Stimulated activated CD8-positive, alpha-beta memory T cell treated with anti-CD3 and anti-CD28 coated beads, Interleukin-4, amount 100 ng/mL, for 4 hours (primary cell): Measurements from ENCODE around the gene SELENOO.

Experiments
- DNase-seq, 2 donors: peaks; one replicate each; pipeline ENCODE4 v3.0.0-alpha.2; 2020; ENCODE audit warnings: low read depth in 2 of 2, low spot score in 1 of 2

Gene SELENOO

DNA sequence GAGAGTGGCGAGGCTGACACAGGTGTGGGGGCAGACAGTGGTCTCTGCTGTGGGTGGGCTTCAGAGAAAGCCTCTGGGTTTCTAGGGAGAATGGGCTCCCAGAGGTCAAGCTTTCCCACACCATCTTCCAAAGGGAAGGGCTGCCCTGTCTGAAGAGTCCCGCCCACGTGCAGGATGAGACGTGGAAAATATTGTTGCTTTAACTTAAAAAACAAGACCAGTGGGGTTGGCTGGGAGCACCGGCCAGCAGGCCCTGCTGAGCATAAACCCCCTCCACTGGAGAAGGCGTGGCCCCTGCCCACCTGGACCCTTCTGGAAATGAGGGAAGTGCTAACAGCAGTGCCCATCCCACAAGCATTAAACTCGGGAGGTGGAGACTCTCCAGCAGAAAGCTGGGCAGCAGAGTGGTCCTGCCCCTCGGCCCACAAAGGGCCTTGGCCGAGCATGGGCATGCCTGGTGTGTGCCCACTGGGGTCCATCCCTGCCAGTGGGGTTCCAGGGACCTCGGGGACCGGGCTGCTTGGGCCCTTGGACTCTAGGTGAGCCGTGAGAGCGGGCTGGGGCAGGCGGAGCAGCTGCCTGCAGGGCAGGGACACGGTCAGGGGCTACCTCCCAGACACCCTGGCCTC, 15.4 kb downstream of the SELENOO start:
- DNase-seq = no peak

DNA sequence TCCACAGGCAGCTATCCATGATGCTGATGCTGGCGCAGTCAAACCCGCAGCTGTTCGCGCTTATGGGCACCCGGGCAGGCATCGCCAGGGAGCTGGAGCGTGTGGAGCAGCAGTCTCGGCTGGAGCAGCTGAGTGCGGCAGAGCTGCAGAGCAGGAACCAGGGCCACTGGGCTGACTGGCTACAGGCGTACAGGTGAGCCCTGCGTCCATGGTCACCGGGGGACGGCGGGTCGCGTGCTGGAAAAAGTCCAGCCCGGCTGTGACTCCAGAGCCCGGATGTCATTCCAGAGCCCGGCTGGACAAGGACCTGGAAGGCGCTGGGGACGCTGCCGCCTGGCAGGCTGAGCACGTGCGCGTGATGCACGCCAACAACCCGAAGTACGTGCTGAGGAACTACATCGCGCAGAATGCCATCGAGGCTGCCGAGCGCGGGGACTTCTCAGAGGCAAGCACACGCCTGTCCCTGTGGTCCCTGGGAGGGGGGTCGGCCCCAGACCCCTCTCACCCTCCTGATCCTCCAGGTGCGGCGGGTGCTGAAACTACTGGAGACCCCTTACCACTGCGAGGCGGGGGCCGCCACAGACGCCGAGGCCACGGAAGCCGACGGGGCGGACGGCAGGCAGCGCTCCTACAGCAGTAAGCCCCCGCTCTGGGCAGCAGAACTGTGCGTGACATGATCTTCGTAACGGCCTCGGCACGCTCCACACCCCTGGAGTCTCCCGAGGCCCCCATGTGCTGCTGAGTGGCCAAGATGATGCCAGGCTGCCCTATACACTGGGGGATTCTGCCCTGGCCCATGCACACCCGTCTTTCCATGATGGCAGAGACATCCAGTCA, 16.1 kb downstream of the SELENOO start:
- no peak for DNase-seq

DNA sequence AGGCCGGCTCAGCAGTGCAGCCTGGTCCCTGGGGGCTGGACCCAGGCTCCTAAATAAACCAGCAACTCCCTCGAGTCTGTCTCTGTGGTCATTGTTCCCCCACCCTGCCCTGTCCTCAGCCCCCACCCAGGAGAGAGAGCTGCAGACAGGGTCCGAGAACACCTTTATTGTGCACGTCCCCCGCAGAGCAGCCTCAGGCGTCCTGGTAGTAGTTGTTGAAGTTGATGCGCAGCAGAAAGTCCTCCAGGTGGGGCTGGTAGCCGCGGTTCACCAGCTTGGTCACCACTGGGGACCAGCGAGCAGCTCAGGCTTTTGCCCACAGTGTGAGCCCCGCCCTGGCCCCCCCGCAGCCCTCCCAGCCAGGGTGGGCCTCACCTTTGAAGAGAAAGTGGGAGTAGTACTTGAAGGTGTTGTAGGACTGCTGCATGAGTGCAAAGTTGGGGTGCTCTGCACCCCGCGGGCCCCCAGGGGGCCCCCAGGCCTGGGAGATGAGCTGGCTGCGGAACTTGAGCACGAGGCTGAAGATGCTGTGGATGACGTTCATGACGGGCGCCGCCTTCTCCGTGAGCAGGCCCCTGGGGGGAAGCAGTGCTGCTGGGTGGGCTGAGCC, 16.8 kb downstream of the SELENOO start:
- no peak for DNase-seq

DNA sequence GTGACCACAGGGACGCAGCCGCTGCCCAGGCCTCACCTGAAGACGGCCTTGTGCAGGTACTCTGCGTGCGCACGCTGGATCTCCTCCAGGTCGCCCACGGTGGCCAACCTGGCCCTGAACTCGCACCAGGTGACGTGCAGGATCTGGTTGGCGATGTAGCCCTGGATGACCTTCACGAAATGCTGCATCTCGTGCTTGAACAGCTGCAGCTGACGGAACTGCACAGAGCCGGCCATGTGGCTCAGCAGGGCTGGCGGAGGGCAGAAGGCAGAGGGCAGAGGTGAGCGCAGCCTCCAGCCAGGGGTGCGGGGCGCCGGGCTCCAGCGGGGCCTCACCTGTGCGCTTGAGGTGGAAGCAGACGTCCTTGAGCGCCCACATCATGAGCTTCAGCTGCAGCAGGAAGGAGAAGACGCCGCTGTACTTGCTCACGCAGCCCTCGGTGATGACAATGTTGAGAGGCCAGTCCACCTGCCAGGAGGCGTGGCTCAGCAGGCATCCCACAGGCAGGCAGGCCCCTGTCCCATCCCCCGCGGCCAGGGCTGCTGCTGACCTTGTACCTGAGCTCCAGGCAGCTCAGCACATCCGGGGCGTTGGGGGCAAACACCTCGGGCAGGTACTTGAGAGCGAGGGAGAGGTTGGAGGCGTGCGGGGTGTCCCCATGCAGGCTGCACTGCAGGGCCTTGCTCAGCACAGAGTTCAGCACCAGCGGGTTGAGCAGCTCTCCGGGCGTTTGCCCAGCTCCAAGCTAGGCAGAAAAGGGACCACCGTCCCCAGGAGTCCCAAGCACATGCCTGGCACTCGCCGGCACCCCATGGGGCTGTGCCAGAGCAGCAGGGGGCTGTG, 17.6 kb downstream of the SELENOO start:
- no peak for DNase-seq

DNA sequence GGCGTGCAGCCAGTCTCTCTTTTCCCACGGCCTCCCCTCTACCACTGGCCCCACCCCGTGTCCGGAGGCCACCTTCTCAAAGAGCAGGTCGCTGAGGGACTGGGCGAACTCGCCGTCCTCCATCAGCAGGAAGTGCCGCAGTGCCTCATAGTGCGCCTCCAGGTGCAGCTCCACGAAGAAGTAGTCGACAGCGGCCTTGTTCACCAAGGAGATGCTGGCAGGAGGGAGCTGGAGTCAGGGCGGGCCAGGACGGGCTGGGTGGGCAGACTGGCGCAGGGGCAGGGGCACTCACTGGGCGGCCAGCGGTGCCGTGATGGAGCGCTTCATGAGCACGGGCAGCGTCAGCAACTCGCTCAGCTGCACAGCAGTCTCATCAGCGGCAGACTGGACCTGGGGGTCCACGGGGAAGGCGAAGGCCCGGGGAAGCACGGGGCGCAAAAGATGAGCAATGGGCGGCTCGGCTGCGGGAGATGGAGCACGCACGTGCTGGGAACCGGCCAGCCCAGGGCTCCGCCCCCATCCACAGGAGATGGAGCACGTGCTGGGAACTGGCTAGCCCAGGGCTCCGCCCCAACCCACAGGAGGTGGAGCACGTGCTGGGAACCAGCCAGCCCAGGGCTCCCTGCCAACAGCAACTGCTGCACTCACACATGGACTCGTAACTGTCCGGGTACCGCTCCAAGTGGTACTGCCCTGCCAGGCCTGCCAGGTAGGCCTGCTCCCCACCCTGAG, 18.4 kb downstream of the SELENOO start:
- no peak for DNase-seq

DNA sequence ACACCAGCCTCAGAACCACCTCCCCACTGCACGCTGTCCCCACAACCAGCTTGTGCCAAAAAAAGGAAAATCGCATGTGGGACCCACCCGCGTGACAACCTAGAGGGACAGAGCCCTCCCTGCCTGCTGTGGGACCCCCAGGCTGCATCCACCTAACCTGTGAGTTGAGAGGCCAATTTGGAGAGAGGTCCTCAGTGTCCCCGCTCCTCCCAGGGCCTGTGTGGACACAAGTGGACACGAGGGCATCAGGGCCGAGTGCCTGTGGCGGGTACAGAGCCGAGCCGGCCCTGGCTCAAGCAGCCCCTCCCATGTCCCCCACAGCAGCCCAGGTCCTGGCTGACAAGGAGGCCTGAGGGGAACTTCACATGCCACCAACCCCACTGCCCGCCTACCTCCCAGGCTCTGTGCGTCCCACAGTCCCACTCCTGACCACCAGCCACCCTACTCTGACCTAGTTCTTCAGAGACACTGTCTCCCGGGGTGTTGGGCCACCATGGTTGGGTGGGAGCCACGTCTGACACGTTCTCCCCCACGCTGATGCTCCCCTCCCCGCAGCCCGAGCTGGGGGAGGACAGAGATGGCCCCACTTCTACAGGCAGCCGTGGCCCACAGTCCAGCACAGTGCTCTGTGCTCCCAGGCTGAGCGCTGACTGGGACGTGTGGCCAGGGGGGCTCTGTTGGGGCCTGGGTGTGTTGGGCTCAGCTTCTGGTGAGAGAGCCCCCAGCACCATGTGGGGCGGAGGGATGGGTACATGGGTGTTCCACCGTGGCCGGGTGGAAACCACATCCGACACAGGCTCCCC, 19.2 kb downstream of the SELENOO start:
- DNase-seq = no peak

DNA sequence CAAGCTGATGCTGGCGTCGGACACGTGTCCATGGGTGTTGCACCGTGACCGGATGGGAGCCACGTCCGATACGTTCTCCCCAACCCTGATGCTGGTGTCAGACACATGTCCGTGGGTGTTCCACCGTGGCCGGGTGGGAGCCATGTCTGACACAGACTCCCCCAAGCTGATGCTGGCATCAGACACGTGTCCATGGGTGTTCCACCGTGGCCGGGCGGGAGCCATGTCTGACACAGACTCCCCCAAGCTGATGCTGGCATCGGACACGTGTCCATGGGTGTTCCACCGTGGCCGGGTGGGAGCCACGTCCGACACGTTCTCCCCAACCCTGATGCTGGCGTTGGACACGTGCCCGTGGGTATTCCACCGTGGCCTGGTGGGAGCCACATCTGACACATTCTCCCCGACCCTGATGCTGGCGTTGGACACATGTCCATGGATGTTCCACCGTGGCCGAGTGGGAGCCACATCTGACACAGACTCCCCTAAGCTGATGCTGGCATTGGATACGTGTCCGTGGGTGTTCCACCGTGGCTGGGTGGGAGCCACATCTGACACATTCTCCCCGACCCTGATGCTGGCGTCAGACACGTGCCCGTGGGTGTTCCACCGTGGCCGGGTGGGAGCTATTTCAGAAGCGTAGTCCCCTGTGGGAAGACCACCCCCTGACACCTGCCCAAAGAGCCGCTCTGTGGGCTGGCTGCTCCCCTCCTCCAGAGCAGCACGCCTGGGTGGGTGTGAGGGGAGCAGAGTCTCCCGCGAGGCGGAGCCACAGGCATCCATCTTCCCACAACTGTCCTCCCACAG, 20.0 kb downstream of the SELENOO start:
- no peak for DNase-seq

DNA sequence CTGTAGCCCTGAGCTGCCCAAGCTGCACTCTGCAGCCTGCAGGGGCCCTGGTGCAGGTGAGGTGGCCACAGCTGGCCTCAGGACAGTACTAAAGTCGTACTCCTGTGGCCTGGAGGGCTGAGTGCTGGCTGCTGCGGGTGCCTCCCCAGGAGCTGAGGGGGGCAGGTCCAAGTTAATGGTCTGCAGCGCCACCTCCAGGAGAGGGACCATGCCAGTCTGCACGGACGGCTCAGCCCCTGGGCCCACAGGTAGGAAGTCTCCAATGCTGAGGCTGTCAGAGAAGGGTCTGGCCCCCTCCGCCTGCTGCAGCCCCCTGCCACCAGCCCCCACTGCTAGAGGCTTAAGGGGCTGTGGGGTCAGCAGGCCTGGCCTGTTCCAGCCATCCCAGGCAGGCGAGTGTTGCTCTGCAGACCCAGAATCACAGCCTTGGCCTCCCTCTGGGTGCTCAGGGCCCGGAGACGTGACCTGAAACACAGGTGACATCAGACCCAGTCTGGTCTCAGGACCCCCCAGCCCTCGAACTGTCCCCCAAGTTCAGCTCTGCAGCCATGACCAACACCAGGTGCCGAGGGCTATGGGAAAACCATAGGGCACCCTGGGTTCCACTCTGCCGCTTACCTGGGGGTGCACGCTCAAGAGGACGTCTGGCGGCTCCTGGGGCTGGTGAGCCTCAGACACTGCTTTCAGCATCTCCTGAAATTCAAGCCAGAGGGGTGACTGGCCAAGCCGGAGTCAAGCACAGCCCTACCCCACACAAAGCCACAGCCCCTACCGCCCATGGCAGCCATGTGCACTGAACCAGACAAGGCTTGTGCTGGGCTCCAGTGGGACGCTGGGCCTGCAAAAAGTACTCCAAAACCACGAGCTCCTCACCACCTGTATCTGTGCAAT, 20.8 kb downstream of the SELENOO start:
- no peak for DNase-seq

DNA sequence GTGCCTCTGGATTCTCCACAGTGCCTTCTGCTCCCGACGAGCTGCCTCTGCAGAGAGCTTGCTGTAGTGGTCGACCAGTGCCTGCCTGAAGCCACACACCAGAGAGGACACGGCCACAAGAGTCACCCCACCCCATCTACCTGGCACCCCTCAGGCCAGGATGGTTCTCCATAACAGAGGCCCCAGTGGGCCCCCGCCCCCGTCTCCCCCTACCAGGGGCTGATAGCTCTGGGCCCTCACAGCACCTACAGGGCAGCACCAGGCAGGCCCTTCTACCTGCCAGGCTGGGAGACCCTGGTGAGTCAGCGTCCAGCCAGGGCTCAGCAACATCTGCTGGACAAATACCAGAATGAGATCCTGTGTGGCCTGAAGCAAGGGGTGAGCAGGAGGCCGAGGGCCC, 21.7 kb downstream of the SELENOO start:
- DNase-seq = no peak

DNA sequence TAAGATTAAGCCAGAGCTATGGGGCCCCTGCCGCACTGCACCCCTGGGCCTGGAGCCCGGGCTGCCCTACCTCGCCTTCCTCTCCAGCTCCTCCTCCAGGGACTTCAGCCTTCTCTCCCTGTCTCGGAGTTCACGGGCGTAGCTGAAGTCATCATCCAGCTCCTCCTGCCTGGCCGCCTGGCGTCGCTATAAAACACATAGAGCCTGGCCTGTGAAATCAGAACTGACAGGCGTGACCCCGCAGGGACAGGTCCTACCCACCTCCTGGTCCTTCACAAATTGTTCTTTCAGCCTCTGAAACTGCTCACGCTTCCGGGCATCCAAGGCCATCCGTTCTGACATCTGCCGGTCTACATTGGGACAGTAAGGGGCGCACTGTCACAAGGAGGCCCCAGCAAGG, 23.3 kb downstream of the SELENOO start:
- no peak for DNase-seq

DNA sequence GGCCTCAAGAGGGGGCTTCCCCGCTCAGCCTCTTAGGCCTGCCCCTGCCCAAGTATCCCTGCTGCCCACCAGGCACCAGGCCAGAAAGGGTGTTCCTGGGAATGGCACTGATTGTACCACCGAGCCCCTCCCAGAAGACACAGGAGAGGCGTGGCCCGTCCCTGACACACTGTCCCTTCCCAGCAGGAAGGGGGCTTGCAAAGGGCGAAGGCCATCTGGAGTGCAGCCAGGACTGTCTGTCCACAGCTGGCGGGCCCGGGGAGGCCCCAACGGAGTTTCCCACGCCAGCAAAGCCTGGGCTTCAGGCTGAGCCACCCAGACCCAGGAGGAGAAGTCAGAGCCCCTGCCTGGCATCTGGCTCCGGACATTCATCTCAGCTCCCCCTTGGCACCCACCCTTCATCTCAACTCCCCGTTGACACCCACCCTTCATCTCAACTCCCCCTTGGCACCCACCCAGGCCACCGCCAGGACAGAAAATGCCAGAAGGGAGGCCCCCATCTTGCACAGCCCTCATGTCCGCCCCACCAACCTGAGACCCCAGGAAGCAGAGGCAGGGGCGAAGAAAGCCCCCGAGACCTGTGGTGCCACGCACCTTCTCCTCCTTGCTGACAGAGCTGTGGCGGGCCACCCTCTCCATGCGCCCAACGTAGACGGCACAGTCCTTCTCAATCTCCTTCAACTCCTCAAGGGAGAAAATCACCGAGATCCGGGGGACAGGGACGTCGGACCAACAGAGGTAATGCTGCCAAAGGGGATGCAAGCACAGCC, 24.6 kb downstream of the SELENOO start:
- no peak for DNase-seq

DNA sequence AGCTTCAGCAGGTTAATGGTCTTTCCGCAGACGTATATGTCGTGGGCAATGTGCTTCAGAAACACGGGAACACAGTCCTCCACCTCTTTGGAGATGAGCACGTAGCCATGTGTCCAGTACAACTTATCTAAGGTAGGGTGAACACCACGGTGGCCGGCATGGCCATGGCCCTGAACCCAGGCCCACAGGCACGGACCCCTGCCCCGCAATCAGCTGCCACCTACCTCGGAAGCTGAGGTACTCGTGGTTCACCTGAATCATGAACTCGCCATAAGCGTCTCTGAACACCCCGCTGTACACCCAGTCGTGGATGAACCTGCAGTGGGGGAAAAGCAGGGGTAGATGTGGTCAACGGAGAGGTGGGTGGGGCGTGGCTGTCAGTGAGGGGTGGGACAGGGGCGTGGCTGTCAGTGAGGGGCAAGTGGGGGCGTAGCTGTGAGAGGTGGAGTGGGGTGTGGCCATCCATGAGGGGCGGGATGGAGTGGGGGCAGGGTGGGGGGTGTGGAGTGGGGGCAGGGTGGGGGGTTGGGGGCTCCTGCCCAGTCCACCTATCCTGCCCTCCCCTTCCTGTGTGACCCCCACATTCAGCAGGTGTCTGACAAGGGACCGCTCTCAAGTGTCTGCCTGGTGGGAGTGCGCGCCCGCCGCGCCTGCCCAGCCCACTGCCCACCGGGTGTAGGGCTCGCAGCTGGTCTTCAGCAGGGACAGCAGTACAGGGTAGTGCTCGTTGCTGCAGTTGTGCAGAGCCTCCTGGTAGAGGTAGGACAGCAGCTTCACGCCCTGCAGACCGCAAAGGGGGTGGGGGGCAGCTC, 25.5 kb downstream of the SELENOO start:
- DNase-seq = no peak

DNA sequence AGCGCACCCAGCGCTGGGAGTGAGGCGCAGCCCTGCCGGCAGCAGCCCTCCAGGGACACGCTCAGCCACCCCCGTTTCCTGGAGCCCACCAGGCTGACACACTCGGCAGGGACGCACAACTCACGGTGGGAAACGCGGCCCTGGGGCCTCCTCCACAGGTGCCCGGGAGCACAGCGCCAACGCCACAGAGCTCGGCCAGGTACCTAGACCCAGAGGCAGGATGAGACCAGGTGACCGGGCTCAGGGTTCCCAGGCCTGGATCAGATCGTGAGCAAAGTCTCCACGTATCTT, 26.0 kb downstream of the SELENOO start:
- DNase-seq = no peak

DNA sequence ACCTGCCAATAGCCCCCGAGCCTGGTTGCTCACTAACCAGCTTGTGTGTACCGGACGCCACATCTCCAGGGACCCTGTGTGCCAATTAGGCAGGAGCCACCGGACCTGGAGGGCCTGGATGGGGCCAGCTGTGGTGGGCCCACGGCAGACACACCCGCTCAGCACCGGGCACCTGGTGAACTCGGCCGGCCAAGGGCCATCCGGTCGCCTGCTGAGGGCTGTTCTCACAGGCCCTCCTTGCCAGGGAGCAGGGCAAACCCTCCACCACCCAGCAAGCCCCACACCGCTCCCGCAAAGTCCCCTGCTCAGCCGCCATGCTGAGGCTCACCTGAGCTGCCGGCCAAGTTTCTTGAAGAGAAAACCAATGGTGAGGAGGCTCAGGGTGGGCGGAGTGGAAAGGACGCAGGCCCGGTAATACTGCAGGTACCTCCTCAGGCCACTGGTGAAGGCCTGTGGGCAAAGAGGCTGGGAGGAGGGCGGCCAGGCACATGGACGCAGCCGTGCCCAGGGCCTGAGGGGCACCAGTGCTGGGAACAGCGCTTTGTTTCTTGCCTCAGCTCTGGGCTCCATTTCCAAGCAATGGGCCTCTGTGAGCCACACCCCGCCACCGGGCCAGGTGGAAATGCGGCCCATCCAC, 26.9 kb downstream of the SELENOO start:
- DNase-seq = no peak

DNA sequence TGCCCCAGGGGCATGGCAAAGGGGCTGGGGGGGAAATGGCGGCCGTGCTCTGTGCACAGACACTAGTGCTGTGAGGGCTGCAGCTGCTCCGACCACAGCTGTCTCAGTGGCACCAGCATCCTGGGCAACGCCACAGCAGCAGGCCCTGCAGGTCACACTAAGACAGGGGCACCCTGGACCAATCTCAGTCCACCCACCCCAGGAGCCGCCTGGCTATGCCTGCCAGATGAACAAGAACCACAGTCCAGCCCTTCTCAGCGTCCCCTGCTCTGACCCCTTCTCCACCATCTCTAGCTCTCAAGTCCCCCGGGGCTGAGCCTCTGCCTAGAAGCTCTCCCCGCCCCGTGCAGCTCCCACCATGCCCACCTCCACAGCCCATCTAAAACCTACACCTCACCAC, 27.6 kb downstream of the SELENOO start:
- DNase-seq = no peak

DNA sequence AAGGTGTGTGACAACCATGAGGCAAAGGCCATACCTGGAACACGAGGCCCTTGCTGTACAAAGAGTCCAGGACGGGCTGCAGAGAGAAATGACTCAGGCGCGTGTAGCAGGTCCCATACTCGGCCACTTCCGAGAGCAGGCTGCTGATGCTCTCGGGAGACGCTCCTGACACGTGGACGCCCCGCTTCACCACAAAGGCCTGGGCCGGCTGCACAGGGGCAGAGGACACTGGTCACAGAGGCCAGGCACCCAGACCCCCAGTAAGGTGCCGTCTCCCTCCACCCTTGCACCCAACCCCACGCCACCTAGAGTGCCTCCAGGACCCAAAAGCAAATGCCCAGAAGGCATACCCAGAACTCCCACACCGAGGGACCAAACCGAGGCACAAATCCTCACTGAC, 28.6 kb downstream of the SELENOO start:
- DNase-seq = no peak
